ENCODE results near the gene FRG1.
"Not testable (repeated sequence)": the region's sequence is repeated elsewhere in the genome, so short reads cannot be mapped to it uniquely, and the experiment has no call there.

FRG1 gene

DNA sequence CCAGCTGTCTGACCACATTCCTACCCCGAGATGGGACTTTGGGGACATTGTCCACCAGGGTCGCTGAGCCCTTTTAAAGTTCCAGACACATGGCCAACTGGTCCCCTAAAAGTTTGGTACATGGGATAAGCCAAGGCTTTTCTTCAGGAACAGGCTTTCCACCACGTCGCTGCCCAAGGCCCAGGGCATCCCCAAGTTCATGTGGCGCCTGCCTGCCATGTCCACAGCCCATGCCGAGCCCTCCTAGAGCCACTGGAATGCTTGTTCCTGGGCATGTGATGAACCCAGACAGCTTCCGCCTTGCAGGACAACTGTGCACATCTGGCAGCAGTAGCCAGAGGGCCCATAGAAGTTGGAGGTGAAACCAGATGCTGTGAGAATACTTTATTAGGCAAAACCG lies 41.3 kb downstream of the FRG1 start:
- Histone ChIP-seq H3K4me3 (no peak overlapping the region), H3K27ac (no peak overlapping the region)
- no peak for DNase-seq (ENCODE audit: low spot score)
- TF ChIP-seq CTCF (IDR thresholded peaks at IDR 0.05), result no peak

DNA sequence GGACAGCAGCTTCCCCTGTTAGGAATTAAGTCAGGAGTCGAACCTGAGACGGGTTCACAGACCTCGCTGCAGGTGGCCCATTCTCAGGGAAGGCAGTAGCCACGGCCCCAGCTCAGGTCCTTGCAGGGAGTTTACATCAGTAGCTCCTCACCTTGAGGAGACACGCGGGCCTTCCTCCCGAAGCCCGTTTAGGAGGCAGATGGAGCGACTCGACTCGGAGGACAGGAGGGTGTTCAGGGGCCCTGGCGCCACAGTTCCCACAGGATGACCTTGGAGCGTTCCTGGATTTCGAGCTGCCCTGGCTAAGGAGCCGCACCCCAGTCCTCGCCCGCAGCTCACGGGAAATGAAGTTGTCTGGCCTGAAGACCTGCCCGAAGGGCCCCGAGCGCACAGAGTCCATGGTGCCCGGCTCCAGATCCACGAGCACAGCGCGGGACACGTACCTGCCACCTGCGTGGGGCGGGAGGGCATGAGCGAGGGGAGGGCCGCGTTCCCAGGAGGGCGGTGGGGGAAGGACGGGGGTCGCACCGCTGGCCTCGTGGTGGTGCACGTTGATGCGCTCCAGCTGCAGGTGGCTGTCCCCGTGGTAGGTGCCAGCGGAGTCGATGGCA lies 43.3 kb downstream of the FRG1 start:
- H3K27ac ChIP-seq; H3K4me3 ChIP-seq; DNase-seq (ENCODE audit: low spot score): not testable (repeated sequence)

- not testable (repeated sequence) for H3K4me3 ChIP-seq
These were observed 44.0 kb downstream of the FRG1 start for GRCh38 chr4:189984661-189985060.

DNA sequence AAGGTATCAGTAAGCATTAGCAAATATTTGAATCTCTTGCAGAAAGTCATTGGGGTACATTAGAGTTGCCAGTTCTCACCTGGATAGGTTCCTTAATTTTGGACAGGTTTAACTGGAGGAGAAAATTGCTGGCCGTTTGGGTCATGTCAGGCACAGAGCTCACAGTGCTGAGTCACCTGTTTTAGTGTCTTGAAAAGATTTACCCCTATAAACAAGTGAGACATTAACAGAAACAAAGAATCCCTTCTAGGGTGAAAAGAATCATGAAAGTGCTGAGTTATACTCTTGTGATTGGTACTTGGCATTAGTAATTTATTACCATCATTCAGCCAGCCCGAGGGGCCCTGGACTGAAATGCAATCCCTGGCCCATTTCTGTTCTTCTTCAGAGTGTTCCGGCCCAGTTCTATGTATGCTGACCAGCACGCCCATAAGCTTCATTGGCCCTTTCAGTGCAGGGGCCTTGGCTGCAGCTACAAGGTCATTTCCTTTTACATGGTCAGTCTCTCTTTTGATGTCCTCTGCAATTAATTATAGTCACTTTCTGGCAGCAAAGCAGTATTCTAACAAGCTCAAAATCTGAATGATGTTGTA lies 45.1 kb downstream of the FRG1 start:
- DNase-seq (ENCODE audit: low spot score); H3K27ac ChIP-seq; H3K4me3 ChIP-seq: not testable (repeated sequence)

More at GRCh38 chr4:189984661-189985060, 44.0 kb downstream of the FRG1 start:
- not testable (repeated sequence) for DNase-seq (ENCODE audit: low spot score); H3K27ac ChIP-seq

GRCh38 chr4:189988877-189989431 lies 48.3 kb downstream of the FRG1 start:
- DNase-seq (ENCODE audit: low spot score), result no peak
- H3K4me3 ChIP-seq, result no peak overlapping the region
- no peak overlapping the region for H3K27ac ChIP-seq
- TF ChIP-seq CTCF (IDR thresholded peaks at IDR 0.05), result no peak

DNA sequence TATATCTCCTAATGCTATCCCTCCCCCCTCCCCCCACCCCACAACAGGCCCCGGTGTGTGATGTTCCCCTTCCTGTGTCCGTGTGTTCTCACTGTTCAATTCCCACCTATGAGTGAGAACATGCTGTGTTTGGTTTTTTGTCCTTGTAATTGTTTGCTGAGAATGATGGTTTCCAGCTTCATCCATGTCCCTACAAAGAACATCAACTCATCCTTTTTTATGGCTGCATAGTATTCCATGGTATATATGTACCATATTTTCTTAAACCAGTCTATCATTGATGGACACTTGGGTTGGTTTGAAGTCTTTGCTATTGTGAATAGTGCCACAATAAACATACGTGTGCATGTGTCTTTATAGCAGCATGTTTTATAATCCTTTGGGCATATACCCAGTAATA lies 49.3 kb downstream of the FRG1 start:
- H3K4me3 ChIP-seq; DNase-seq (ENCODE audit: low spot score); H3K27ac ChIP-seq: not testable (repeated sequence)
